BE2C (cell line): Measurements from ENCODE around the gene ICE2.

Experiments
- DNase-seq: peaks from one replicate; pipeline ENCODE4 v3.0.0-alpha.2; 2020
- H3K27me3 ChIP-seq: fragments of 250-450 bp; sonication (Bioruptor Pico); 2 replicates; pipeline ENCODE4 v1.5.1; 2020; ENCODE audit warnings: mild to moderate bottlenecking
- H3K36me3 ChIP-seq: fragments of 250-450 bp; sonication (Bioruptor Pico); 2 replicates; pipeline ENCODE4 v1.5.1; 2020; ENCODE audit warnings: mild to moderate bottlenecking
- H3K4me1 ChIP-seq: fragments of 250-450 bp; sonication (Bioruptor Pico); 2 replicates; pipeline ENCODE4 v1.5.1; 2020
- H3K4me3 ChIP-seq: 2 replicates; pipeline ENCODE4 v1.5.1; 2011; ENCODE audit warnings: low read depth, low read length
- H3K9me3 ChIP-seq: fragments of 250-450 bp; sonication (Bioruptor Pico); 2 replicates; pipeline ENCODE4 v1.5.1; 2020
- TF ChIP-seq, protein P1 (sequence below): IDR thresholded peaks from 2 replicates; pipeline ENCODE4 v1.5.1; 2012; ENCODE audit warnings: mild to moderate bottlenecking, low read depth, low read length

Gene ICE2

GRCh38 chr15:60420203-60420716 is 58.7 kb downstream of the ICE2 start:
- no peak overlapping the region for H3K4me3 ChIP-seq
- DNase-seq: no peak
- TF ChIP-seq, protein P1, sequence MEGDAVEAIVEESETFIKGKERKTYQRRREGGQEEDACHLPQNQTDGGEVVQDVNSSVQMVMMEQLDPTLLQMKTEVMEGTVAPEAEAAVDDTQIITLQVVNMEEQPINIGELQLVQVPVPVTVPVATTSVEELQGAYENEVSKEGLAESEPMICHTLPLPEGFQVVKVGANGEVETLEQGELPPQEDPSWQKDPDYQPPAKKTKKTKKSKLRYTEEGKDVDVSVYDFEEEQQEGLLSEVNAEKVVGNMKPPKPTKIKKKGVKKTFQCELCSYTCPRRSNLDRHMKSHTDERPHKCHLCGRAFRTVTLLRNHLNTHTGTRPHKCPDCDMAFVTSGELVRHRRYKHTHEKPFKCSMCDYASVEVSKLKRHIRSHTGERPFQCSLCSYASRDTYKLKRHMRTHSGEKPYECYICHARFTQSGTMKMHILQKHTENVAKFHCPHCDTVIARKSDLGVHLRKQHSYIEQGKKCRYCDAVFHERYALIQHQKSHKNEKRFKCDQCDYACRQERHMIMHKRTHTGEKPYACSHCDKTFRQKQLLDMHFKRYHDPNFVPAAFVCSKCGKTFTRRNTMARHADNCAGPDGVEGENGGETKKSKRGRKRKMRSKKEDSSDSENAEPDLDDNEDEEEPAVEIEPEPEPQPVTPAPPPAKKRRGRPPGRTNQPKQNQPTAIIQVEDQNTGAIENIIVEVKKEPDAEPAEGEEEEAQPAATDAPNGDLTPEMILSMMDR: no peak
- H3K9me3 ChIP-seq: no peaks in the 10 kb centered on the region
- no peaks in the 10 kb centered on the region for H3K27me3 ChIP-seq
- peaks cover 4% of the 10 kb centered on the region; the same call in 1 of the 2 replicates for H3K4me1 ChIP-seq
- H3K36me3 ChIP-seq: peaks cover 3% of the 10 kb centered on the region; the same call in 1 of the 2 replicates

DNA sequence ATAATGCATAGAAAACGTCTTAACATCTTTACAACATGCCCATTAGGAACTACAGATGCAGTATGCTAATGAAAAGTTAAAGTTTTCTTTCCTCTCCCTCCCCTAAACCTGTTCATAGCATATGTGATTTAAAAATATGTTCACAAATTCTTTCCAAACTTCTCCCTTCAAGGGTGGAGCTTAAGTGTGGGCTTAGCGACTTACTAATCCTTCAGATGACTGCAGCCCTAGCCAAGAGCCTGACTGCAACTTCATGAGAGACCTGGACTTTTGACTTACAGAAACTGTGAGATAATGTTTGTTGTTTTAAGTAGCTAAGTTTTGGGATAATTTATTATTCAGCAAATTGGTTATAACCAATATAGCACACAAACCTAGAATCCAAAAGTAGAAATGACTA is 59.2 kb downstream of the ICE2 start:
- H3K4me1 ChIP-seq: peaks cover 4% of the 10 kb centered on the region; the same call in 1 of the 2 replicates
- TF ChIP-seq, protein P1: no peak
- DNase-seq: no peak

DNA sequence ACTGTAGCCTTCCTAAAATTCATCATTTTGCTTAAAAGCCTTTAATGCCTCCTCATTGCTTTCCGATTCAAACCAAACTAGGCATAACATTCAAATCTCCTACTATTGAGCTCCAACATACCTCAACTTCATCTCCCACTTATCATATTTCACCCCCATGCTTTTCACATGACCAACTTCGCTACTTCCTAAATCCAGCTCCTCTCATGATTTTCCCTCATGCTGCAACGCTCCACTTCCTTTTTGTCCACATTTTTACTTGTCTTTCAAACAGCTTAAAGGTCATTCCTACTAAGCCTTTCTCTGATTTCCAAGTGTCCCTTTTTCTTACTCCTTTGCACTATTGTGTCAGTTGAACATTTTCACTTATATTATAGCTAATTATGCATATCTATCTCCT is 60.8 kb downstream of the ICE2 start:
- DNase-seq: no peak
- no peak overlapping the region for H3K4me3 ChIP-seq
- TF ChIP-seq, protein P1: no peak
- no peaks in the 10 kb centered on the region for H3K27me3 ChIP-seq
- H3K36me3 ChIP-seq: 0 out of 2 replicates have a peak, but pooled peaks cover 3% of the 10 kb centered on the region
- H3K9me3 ChIP-seq: no peaks in the 10 kb centered on the region
- peaks cover 4% of the 10 kb centered on the region; the same call in 1 of the 2 replicates for H3K4me1 ChIP-seq

More for the DNA sequence above, 59.2 kb downstream of the ICE2 start:
- no peaks in the 10 kb centered on the region for H3K27me3 ChIP-seq
- H3K9me3 ChIP-seq: no peaks in the 10 kb centered on the region
- no peak overlapping the region for H3K4me3 ChIP-seq
- H3K36me3 ChIP-seq: peaks cover 3% of the 10 kb centered on the region; the same call in 1 of the 2 replicates

DNA sequence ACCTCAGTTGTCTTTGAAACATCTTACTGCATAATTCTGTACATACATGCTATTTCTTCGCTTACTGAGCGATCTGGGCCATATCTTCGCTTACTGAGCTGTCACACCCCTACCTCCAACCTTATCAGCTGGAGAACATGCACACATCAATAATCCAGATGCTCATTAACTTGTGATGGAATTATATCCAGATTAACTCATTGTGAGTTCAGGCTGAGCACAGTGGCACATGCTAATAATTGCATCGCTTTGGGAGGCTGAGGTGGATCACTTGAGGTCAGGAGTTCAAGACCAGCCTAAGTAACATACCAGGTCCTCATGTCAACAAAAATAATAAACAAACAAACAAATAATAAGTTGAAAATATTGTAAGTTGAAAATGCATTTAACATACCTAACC is 61.8 kb downstream of the ICE2 start:
- H3K4me1 ChIP-seq: peaks cover 4% of the 10 kb centered on the region; the same call in 1 of the 2 replicates
- no peaks in the 10 kb centered on the region for H3K36me3 ChIP-seq
- no peaks in the 10 kb centered on the region for H3K9me3 ChIP-seq
- TF ChIP-seq, protein P1: no peak
- H3K4me3 ChIP-seq: no peak overlapping the region
- H3K27me3 ChIP-seq: no peaks in the 10 kb centered on the region
- DNase-seq: no peak

- Histone ChIP-seq H3K4me3 (no peak overlapping the region), H3K36me3 (no peaks in the 10 kb centered on the region)
These were observed 62.5 kb downstream of the ICE2 start for GRCh38 chr15:60416484-60416883.

DNA sequence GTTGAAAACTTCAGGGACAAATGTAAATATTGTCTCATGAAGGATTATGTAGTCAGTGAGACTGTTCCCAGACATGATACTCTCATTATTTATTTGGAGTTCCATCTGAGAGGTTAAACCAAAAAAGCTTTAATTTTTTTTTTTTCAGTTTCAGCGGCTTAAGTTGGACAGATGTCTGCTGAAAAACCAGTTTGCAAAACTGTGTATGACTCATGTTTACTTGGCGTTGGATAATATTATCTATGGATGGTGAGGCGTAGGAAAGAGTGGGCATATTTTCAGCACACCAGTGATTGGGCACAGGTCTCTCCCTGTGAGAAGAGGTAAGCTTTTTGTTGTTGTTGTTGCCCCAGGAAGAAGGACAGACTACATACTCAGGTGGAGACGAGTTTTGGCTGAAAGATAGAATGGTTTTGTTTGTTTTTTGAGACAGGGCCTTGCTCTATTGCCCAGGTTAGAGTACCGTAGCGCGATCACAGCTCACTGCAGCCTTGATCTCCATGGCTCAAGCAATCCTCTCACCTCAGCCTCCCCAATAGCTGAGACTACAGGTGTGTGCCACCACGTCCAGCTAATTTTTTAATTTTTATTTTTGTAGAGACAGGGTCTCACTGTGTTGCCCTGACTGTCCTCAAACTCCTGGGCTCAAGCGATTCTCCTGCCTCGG is 64.8 kb downstream of the ICE2 start:
- H3K27me3 ChIP-seq: no peaks in the 10 kb centered on the region
- H3K9me3 ChIP-seq: no peaks in the 10 kb centered on the region
- no peak overlapping the region for H3K4me3 ChIP-seq
- H3K36me3 ChIP-seq: no peaks in the 10 kb centered on the region
- no peak for DNase-seq
- TF ChIP-seq, protein P1: no peak
- H3K4me1 ChIP-seq: no peaks in the 10 kb centered on the region

More at GRCh38 chr15:60416484-60416883, 62.5 kb downstream of the ICE2 start:
- no peaks in the 10 kb centered on the region for H3K27me3 ChIP-seq
- TF ChIP-seq, protein P1: no peak
- no peaks in the 10 kb centered on the region for H3K9me3 ChIP-seq
- H3K4me1 ChIP-seq: peaks cover 4% of the 10 kb centered on the region; the same call in 1 of the 2 replicates
- no peak for DNase-seq
